HEK293 (cell line): ENCODE measurements around the gene CRTC2.

Source experiments
- BCL11B ChIP-seq: fragments of 450-650 bp; formaldehyde crosslinking; IDR thresholded peaks from 2 replicates; pipeline ENCODE4 v1.5.1; 2016; ENCODE audit warnings: low read depth, missing biosample characterization, missing genetic modification characterization
- HOXA7 ChIP-seq: sonication (generic); formaldehyde crosslinking; IDR thresholded peaks from 2 replicates; pipeline ENCODE4 v1.8.1; 2022; ENCODE audit warnings: missing genetic modification reagents, borderline replicate concordance
- IKZF3 ChIP-seq: fragments of 450-650 bp; IDR thresholded peaks from 2 replicates; pipeline ENCODE4 v1.5.0; 2018; ENCODE audit warnings: missing biosample characterization, mild to moderate bottlenecking, missing genetic modification characterization, moderate library complexity
- PRDM10 ChIP-seq: fragments of 450-650 bp; formaldehyde crosslinking; IDR thresholded peaks from 2 replicates; pipeline ENCODE4 v1.5.1; 2016; ENCODE audit warnings: missing biosample characterization, missing genetic modification characterization
- SETDB1 ChIP-seq: IDR thresholded peaks from one replicate; pipeline ENCODE4 v1.6.1; 2017; ENCODE audit warnings: mild to moderate bottlenecking, low read length, moderate library complexity, mixed read lengths; ENCODE audit not compliant: insufficient read length
- TCF7L2 ChIP-seq: IDR thresholded peaks from 2 replicates; pipeline ENCODE4 v1.6.1; 2011; ENCODE audit warnings: low read depth, mild to moderate bottlenecking, inconsistent platforms, low read length, moderate library complexity, borderline replicate concordance
- ZBTB1 ChIP-seq: fragments of 450-650 bp; formaldehyde crosslinking; IDR thresholded peaks from 2 replicates; pipeline ENCODE4 v1.5.1; 2016; ENCODE audit warnings: missing biosample characterization, missing genetic modification characterization
- ZBTB21 ChIP-seq: fragments of 450-650 bp; formaldehyde crosslinking; IDR thresholded peaks from 2 replicates; pipeline ENCODE4 v1.5.1; 2017; ENCODE audit warnings: missing biosample characterization, missing genetic modification characterization
- ZBTB26 ChIP-seq: fragments of 450-650 bp; formaldehyde crosslinking; optimal IDR thresholded peaks from 2 replicates; pipeline ENCODE3; 2016; ENCODE audit warnings: missing biosample characterization, mild to moderate bottlenecking, missing genetic modification characterization
- ZFP41 ChIP-seq: fragments of 450-650 bp; formaldehyde crosslinking; IDR thresholded peaks from 2 replicates; pipeline ENCODE4 v1.5.1; 2016; ENCODE audit warnings: missing biosample characterization, missing genetic modification characterization, borderline replicate concordance
- ZNF114 ChIP-seq: fragments of 450-650 bp; formaldehyde crosslinking; IDR thresholded peaks from 2 replicates; pipeline ENCODE4 v1.5.0; 2017; ENCODE audit warnings: missing biosample characterization, missing genetic modification characterization
- ZNF18 ChIP-seq: fragments of 450-650 bp; formaldehyde crosslinking; IDR thresholded peaks from 2 replicates; pipeline ENCODE4 v1.5.1; 2016; ENCODE audit warnings: missing biosample characterization, missing genetic modification characterization
- ZNF239 ChIP-seq: fragments of 450-650 bp; formaldehyde crosslinking; IDR thresholded peaks from 2 replicates; pipeline ENCODE4 v1.5.1; 2016; ENCODE audit warnings: missing biosample characterization, missing genetic modification characterization
- ZNF248 ChIP-seq: fragments of 450-650 bp; formaldehyde crosslinking; IDR thresholded peaks from 2 replicates; pipeline ENCODE4 v1.5.1; 2017; ENCODE audit warnings: missing biosample characterization, missing genetic modification characterization
- ZNF280C ChIP-seq: fragments of 450-650 bp; formaldehyde crosslinking; IDR thresholded peaks from 2 replicates; pipeline ENCODE4 v1.5.1; 2016; ENCODE audit warnings: missing biosample characterization, missing genetic modification characterization
- ZNF335 ChIP-seq: fragments of 450-650 bp; formaldehyde crosslinking; conservative IDR thresholded peaks from 2 replicates; pipeline ENCODE4 v1.5.1; 2016; ENCODE audit warnings: missing biosample characterization, missing genetic modification characterization
- ZNF501 ChIP-seq: fragments of 450-650 bp; formaldehyde crosslinking; IDR thresholded peaks from 2 replicates; pipeline ENCODE4 v1.5.1; 2016; ENCODE audit warnings: missing biosample characterization, missing genetic modification characterization
- ZNF521 ChIP-seq: fragments of 450-650 bp; formaldehyde crosslinking; IDR thresholded peaks from 2 replicates; pipeline ENCODE4 v1.5.1; 2017; ENCODE audit warnings: missing biosample characterization, mild to moderate bottlenecking, missing genetic modification characterization
- ZNF658 ChIP-seq: fragments of 450-650 bp; formaldehyde crosslinking; IDR thresholded peaks from 2 replicates; pipeline ENCODE4; 2016; ENCODE audit warnings: missing biosample characterization, missing genetic modification characterization
- ZNF830 ChIP-seq: fragments of 450-650 bp; IDR thresholded peaks from 2 replicates; pipeline ENCODE4 v1.5.0; 2018; ENCODE audit warnings: missing biosample characterization, missing genetic modification characterization, low read depth, mild to moderate bottlenecking, moderate library complexity
- ZXDB ChIP-seq: fragments of 450-650 bp; formaldehyde crosslinking; IDR thresholded peaks from 2 replicates; pipeline ENCODE4 v1.5.1; 2016; ENCODE audit warnings: missing biosample characterization, missing genetic modification characterization
- TF ChIP-seq, protein P1 (sequence below): fragments of 450-650 bp; IDR thresholded peaks from 2 replicates; pipeline ENCODE4 v1.5.1; 2018; ENCODE audit warnings: missing biosample characterization, mild to moderate bottlenecking, missing genetic modification characterization
- TF ChIP-seq, protein P2 (sequence below): fragments of 450-650 bp; formaldehyde crosslinking; IDR thresholded peaks from 2 replicates; pipeline ENCODE4 v1.5.1; 2016; ENCODE audit warnings: missing biosample characterization, missing genetic modification characterization
- TF ChIP-seq, protein P3 (sequence below): fragments of 450-650 bp; formaldehyde crosslinking; IDR thresholded peaks from 2 replicates; pipeline ENCODE4 v1.5.1; 2017; ENCODE audit warnings: missing biosample characterization, missing genetic modification characterization

The CRTC2 gene

DNA sequence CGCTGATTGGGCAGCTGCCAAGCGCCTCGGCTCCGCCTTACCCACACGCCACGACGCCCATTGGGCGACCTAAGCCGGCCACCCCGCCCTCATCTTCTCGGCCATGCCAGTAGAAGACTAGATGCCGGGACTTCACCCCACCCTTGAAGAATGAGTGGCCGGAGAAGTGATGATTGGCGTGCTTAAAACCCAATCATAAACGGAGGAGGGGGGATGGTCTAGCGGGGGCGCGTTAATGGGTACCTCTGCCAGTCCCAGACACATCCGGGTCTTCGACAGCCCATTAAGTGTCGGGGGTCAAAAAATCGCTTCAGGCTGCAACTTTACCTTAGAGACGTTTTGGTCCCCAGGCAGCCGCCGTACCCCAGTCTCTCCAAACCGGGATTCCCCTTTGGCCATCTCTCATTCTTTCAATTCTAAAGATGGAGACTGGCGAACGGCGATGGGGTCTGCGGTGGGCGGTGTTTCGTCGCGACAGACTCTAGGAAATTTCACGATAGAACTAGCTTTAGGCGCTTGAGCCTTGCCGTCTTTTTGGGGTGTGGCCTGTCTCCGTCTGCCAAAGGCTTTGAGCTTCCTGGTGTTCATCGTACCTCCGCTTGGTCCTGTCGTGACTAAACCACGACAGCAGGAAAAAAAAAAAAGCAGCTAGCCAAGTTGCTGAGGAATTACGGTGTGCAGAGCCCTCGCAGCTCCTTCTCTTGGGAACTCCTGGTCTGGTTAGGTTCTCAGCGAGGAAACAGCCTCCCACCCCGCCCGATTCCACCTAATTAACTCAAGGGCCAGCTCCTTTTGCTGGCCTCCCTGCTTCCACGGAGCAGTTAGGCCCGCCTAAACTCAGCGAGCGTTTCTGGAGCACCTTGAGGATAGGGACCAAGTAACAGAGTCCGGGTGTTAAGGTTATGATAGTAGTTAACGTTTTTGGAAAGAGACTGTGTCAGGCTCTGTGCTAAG is 35.2 kb downstream of the CRTC2 start, which contains the start of gene GATAD2B (continued):
- no peak for TF ChIP-seq ZNF521 (tag by site-specific recombination)
- TF ChIP-seq ZNF658 (tag by site-specific recombination): no peak
- no peak; the same call in 1 of the 2 replicates for TF ChIP-seq IKZF3 (tag by site-specific recombination)
- 0 out of 2 replicates have a peak, but pooled peaks have one; percentile 13 for TF ChIP-seq ZNF18
- peak; percentile 53; the same call in 1 of the 2 replicates for TF ChIP-seq BCL11B (tag by site-specific recombination)
- no peak for TF ChIP-seq SETDB1
- TF ChIP-seq ZNF114: no peak
- no peak for TF ChIP-seq TCF7L2
- TF ChIP-seq ZFP41 (tag by site-specific recombination): no peak
- no peak for TF ChIP-seq ZNF248 (tag by site-specific recombination)
- TF ChIP-seq ZBTB21 (tag by site-specific recombination): no peak
- TF ChIP-seq ZNF501: peak; percentile 79
- no peak for TF ChIP-seq ZNF280C (tag by site-specific recombination)
- TF ChIP-seq ZBTB1 (tag by site-specific recombination): no peak
- TF ChIP-seq ZBTB26: peak; percentile 35
- no peak for TF ChIP-seq ZNF239 (tag by site-specific recombination)
- TF ChIP-seq ZNF830 (tag by site-specific recombination): no peak
- TF ChIP-seq, protein P1, sequence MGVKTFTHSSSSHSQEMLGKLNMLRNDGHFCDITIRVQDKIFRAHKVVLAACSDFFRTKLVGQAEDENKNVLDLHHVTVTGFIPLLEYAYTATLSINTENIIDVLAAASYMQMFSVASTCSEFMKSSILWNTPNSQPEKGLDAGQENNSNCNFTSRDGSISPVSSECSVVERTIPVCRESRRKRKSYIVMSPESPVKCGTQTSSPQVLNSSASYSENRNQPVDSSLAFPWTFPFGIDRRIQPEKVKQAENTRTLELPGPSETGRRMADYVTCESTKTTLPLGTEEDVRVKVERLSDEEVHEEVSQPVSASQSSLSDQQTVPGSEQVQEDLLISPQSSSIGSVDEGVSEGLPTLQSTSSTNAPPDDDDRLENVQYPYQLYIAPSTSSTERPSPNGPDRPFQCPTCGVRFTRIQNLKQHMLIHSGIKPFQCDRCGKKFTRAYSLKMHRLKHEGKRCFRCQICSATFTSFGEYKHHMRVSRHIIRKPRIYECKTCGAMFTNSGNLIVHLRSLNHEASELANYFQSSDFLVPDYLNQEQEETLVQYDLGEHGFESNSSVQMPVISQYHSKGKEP: peak; percentile 76; the same call in 1 of the 2 replicates
- TF ChIP-seq ZNF335 (tag by site-specific recombination): peak; percentile 99
- TF ChIP-seq, protein P2, sequence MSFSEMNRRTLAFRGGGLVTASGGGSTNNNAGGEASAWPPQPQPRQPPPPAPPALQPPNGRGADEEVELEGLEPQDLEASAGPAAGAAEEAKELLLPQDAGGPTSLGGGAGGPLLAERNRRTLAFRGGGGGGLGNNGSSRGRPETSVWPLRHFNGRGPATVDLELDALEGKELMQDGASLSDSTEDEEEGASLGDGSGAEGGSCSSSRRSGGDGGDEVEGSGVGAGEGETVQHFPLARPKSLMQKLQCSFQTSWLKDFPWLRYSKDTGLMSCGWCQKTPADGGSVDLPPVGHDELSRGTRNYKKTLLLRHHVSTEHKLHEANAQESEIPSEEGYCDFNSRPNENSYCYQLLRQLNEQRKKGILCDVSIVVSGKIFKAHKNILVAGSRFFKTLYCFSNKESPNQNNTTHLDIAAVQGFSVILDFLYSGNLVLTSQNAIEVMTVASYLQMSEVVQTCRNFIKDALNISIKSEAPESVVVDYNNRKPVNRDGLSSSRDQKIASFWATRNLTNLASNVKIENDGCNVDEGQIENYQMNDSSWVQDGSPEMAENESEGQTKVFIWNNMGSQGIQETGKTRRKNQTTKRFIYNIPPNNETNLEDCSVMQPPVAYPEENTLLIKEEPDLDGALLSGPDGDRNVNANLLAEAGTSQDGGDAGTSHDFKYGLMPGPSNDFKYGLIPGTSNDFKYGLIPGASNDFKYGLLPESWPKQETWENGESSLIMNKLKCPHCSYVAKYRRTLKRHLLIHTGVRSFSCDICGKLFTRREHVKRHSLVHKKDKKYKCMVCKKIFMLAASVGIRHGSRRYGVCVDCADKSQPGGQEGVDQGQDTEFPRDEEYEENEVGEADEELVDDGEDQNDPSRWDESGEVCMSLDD (tag by site-specific recombination): peak; percentile 98
- TF ChIP-seq HOXA7: no peak
- TF ChIP-seq, protein P3, sequence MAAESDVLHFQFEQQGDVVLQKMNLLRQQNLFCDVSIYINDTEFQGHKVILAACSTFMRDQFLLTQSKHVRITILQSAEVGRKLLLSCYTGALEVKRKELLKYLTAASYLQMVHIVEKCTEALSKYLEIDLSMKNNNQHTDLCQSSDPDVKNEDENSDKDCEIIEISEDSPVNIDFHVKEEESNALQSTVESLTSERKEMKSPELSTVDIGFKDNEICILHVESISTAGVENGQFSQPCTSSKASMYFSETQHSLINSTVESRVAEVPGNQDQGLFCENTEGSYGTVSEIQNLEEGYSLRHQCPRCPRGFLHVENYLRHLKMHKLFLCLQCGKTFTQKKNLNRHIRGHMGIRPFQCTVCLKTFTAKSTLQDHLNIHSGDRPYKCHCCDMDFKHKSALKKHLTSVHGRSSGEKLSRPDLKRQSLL (tag by site-specific recombination): peak; percentile 94
- TF ChIP-seq ZXDB (tag by site-specific recombination): peak; percentile 83
- TF ChIP-seq PRDM10 (tag by site-specific recombination): peak; percentile 95
